Colonic mucosa (tissue), 2 donors: Measurements from ENCODE around the gene MARVELD1. TPM values are rescaled to one million over a fixed set of nuclear protein-coding genes. Genes with fewer than 3 reads are reported as not detected.

Experiments
- total RNA-seq, 2 donors: library from RNA; stranded (reverse); fragmentation: NEBNext Ultra II Directional in 1 of 2; extraction: Animal tissue kit (Norgen Biotek cat#: 25700) in 1 of 2; gene quantifications; one replicate each; pipeline ENCODE4 v1.2.1, GENCODE V29; 2021
- donor health status: DM: no; HTN: no; CAD: no.
- donor health status: DM: no; HTN: no; CAD: no.

The MARVELD1 gene
- total RNA-seq, 2 donors from 2014 or later, result 25.7 to 31.7 TPM

Other genes with a start within 250 kb of the MARVELD1 start
- 10 to 100 TPM; 43.7 to 62.2 TPM for gene MMS19, start 215.3 kb upstream of the MARVELD1 start, total RNA-seq
- gene UBTD1, start 214.8 kb upstream of the MARVELD1 start, total RNA-seq, result 1 to 10 TPM; 1.8 to 3.2 TPM
- under 1 TPM in 1 of 2 donors, not detected in 1; 0.24 TPM for gene ANKRD2, start 141.0 kb upstream of the MARVELD1 start, total RNA-seq
- gene HOGA1, start 129.3 kb upstream of the MARVELD1 start, total RNA-seq, result under 1 TPM in 1 of 2 donors, not detected in 1; 0.49 TPM
- gene C10orf62, start 124.0 kb upstream of the MARVELD1 start, total RNA-seq, result not detected
- 1 to 10 TPM; 1.8 to 2.3 TPM for gene MORN4, start 80.2 kb upstream of the MARVELD1 start, total RNA-seq
- 10 to 100 TPM; 10.6 to 11.0 TPM for gene PI4K2A, start 73.1 kb upstream of the MARVELD1 start, total RNA-seq
- gene AVPI1, start 26.5 kb upstream of the MARVELD1 start, total RNA-seq, result 10 to 100 TPM; 26.6 to 34.8 TPM
- 10 to 100 TPM; 45.9 to 47.9 TPM for gene ZFYVE27, start 23.4 kb downstream of the MARVELD1 start, total RNA-seq
- gene SFRP5, start 58.3 kb downstream of the MARVELD1 start, total RNA-seq, result 1 to 10 TPM in 1 of 2 donors, under 1 TPM in 1; 0.57 to 1.2 TPM
- gene GOLGA7B, start 136.1 kb downstream of the MARVELD1 start, total RNA-seq, result under 1 TPM; 0.22 to 0.72 TPM